Measurements from ENCODE around the gene PGGT1B.

The PGGT1B gene

GRCh38 chr5:115189866-115190265 is 72.8 kb downstream of the PGGT1B start:
- ChIA-PET CTCF (interaction anchor here (2.5 kb wide), 1 partner anchor 9 kb away, joined by 7 read pairs; no protein-coding TSS in a partner anchor), POLR2A (no interaction called here)
- Histone ChIP-seq H3K4me1 (ENCODE audit: control extremely low read depth in 1 of 4, control insufficient read depth in 4 of 4, insufficient read depth in 4 of 4, low read length in 3 of 4) (no peaks in the 10 kb centered on the region), H3K27ac (ENCODE audit: insufficient read depth in 1 of 2, low read depth in 1 of 2, low read length in 2 of 2, poor library complexity in 1 of 2, severe bottlenecking in 2 of 2) (no peak overlapping the region), H3K4me3 (ENCODE audit: control insufficient read depth in 1 of 7, extremely low read depth in 1 of 7, insufficient read depth in 4 of 7, low read depth in 2 of 7, low read length in 6 of 7) (no peak overlapping the region), H3K36me3 (ENCODE audit: control insufficient read depth in 4 of 4, insufficient read depth in 4 of 4, low read length in 3 of 4) (no peaks in the 10 kb centered on the region), H3K27me3 (replicated peaks in 2 of 5; ENCODE audit: control insufficient read depth in 4 of 5, insufficient read depth in 5 of 5, low read length in 4 of 5) (peaks cover 2 to 33% (median 7%) of the 10 kb centered on the region in 5 experiments), H3K9me3 (ENCODE audit: control extremely low read depth in 1 of 5, control insufficient read depth in 4 of 5, insufficient read depth in 2 of 5, low read depth in 1 of 5, low read length in 4 of 5) (peaks cover 0 to 1% (median 0%) of the 10 kb centered on the region in 5 experiments)
- 100% methylated on average over 1 of the region's 2 CpGs for WGBS (ENCODE audit: insufficient coverage)
- DNase-seq = no peak

- Histone ChIP-seq H3K36me3 (ENCODE audit: control insufficient read depth in 4 of 4, insufficient read depth in 4 of 4, low read length in 3 of 4) (no peaks in the 10 kb centered on the region), H3K9me3 (ENCODE audit: control extremely low read depth in 1 of 5, control insufficient read depth in 4 of 5, insufficient read depth in 2 of 5, low read depth in 1 of 5, low read length in 4 of 5) (peaks cover 0 to 1% (median 0%) of the 10 kb centered on the region in 5 experiments), H3K27me3 (replicated peaks in 2 of 5; ENCODE audit: control insufficient read depth in 4 of 5, insufficient read depth in 5 of 5, low read length in 4 of 5) (peaks cover 7 to 57% (median 17%) of the 10 kb centered on the region in 5 experiments), H3K4me1 (ENCODE audit: control extremely low read depth in 1 of 4, control insufficient read depth in 4 of 4, insufficient read depth in 4 of 4, low read length in 3 of 4) (no peaks in the 10 kb centered on the region), H3K27ac (ENCODE audit: insufficient read depth in 1 of 2, low read depth in 1 of 2, low read length in 2 of 2, poor library complexity in 1 of 2, severe bottlenecking in 2 of 2) (no peak overlapping the region), H3K4me3 (ENCODE audit: control insufficient read depth in 1 of 7, extremely low read depth in 1 of 7, insufficient read depth in 4 of 7, low read depth in 2 of 7, low read length in 6 of 7) (no peak overlapping the region)
- CTCF ChIA-PET = interaction anchor here (0.8 to 1.4 kb wide), 2 partner anchors 16 to 88 kb away, joined by 3 to 4 read pairs; no protein-coding TSS in a partner anchor
- POLR2A ChIA-PET = no interaction called here
- DNase-seq = no peak
These were observed 75.9 kb downstream of the PGGT1B start for GRCh38 chr5:115186794-115187193.

- POLR2A ChIA-PET = no interaction called here
- CTCF ChIA-PET = no interaction called here
- Histone ChIP-seq H3K27me3 (replicated peaks in 2 of 5; ENCODE audit: control insufficient read depth in 4 of 5, insufficient read depth in 5 of 5, low read length in 4 of 5) (peaks cover 15 to 68% (median 32%) of the 10 kb centered on the region in 5 experiments), H3K4me3 (ENCODE audit: control insufficient read depth in 1 of 7, extremely low read depth in 1 of 7, insufficient read depth in 4 of 7, low read depth in 2 of 7, low read length in 6 of 7) (no peak overlapping the region), H3K9me3 (ENCODE audit: control extremely low read depth in 1 of 5, control insufficient read depth in 4 of 5, insufficient read depth in 2 of 5, low read depth in 1 of 5, low read length in 4 of 5) (peaks cover 0 to 1% (median 0%) of the 10 kb centered on the region in 5 experiments), H3K4me1 (ENCODE audit: control extremely low read depth in 1 of 4, control insufficient read depth in 4 of 4, insufficient read depth in 4 of 4, low read length in 3 of 4) (peaks cover 0 to 8% (median 7%) of the 10 kb centered on the region in 4 experiments), H3K27ac (ENCODE audit: insufficient read depth in 1 of 2, low read depth in 1 of 2, low read length in 2 of 2, poor library complexity in 1 of 2, severe bottlenecking in 2 of 2) (no peak overlapping the region), H3K36me3 (ENCODE audit: control insufficient read depth in 4 of 4, insufficient read depth in 4 of 4, low read length in 3 of 4) (no peaks in the 10 kb centered on the region)
- no peak for DNase-seq
- no CpG with 5 or more reads among the region's 2 CpGs for WGBS (ENCODE audit: insufficient coverage)
These were observed 77.9 kb downstream of the PGGT1B start for GRCh38 chr5:115184770-115185169.

DNA sequence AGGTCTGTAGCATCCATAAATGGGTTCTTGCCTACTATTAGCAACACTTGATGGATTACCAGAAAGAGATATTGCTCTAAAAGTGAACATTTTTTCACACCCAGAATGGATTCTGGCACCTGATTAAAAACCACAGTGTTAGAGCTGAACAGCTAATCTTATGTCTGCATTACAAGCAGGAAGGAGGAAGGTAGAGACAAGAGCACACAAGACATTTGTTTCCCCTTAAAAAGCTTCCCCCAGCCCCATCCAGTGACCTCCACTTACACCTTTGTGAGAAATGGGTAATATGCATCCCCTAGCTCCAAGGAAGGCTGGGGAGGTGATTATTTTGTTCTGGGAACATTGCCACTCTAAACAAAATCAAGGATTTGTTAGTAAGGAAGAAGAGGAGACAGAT is 80.9 kb downstream of the PGGT1B start:
- Histone ChIP-seq H3K9me3 (ENCODE audit: control extremely low read depth in 1 of 5, control insufficient read depth in 4 of 5, insufficient read depth in 2 of 5, low read depth in 1 of 5, low read length in 4 of 5) (peaks cover 0 to 6% (median 1%) of the 10 kb centered on the region in 5 experiments), H3K4me3 (ENCODE audit: control insufficient read depth in 1 of 7, extremely low read depth in 1 of 7, insufficient read depth in 4 of 7, low read depth in 2 of 7, low read length in 6 of 7) (no peak overlapping the region), H3K27ac (ENCODE audit: insufficient read depth in 1 of 2, low read depth in 1 of 2, low read length in 2 of 2, poor library complexity in 1 of 2, severe bottlenecking in 2 of 2) (no peak overlapping the region), H3K4me1 (ENCODE audit: control extremely low read depth in 1 of 4, control insufficient read depth in 4 of 4, insufficient read depth in 4 of 4, low read length in 3 of 4) (peaks cover 0 to 16% (median 14%) of the 10 kb centered on the region in 4 experiments), H3K27me3 (replicated peaks in 2 of 5; ENCODE audit: control insufficient read depth in 4 of 5, insufficient read depth in 5 of 5, low read length in 4 of 5) (peaks cover 25 to 82% (median 59%) of the 10 kb centered on the region in 5 experiments), H3K36me3 (ENCODE audit: control insufficient read depth in 4 of 4, insufficient read depth in 4 of 4, low read length in 3 of 4) (no peaks in the 10 kb centered on the region)
- ChIA-PET POLR2A (no interaction called here), CTCF (interaction anchor here (1.3 kb wide), 1 partner anchor 12 kb away, joined by 3 read pairs; the partner anchor contains the start of gene TRIM36)
- peak in 1 of 3 donors; percentile 42 for DNase-seq

DNA sequence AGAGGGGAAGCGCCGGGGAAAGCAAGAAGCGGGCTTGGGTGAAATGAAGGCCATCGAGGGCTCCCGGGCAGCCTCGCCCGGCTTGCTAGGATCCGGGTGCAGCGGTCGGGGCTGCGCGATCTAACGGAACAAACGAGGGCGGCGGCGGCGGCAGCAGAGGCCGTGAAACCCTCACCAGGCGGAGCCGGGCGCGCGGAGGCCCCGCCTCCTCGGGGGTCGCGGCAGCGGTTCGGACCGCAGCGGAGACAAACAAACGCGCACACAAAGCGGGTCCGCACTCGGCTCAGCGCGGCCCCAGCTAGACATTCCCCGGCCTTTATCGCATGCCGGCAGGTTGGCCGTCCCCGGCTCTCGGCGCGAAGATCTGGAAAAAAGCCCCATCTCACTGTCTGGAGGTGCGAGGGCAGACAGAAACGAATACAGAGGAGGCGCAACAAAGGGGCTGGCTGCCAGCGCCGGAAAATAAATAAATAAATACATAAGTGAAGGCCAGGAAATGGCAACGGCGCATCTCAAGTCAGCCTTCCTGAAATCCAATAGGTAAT is 82.4 kb downstream of the PGGT1B start:
- H3K36me3 ChIP-seq (ENCODE audit: control insufficient read depth in 4 of 4, insufficient read depth in 4 of 4, low read length in 3 of 4) = no peaks in the 10 kb centered on the region
- no peak overlapping the region for H3K27ac ChIP-seq (ENCODE audit: insufficient read depth in 1 of 2, low read depth in 1 of 2, low read length in 2 of 2, poor library complexity in 1 of 2, severe bottlenecking in 2 of 2)
- ChIA-PET CTCF (no interaction called here), POLR2A (interaction anchor here (1.0 kb wide), 1 partner anchor 11 kb away, joined by 3 read pairs; the partner anchor contains the start of gene TRIM36)
- peaks cover 27 to 76% (median 59%) of the 10 kb centered on the region in 5 experiments for H3K27me3 ChIP-seq (replicated peaks in 2 of 5; ENCODE audit: control insufficient read depth in 4 of 5, insufficient read depth in 5 of 5, low read length in 4 of 5)
- DNase-seq = peak; percentile 22 to 62 (median 53)
- WGBS (ENCODE audit: insufficient coverage) = 0% methylated on average over 42 of the region's 54 CpGs
- peak overlapping the region in 6 of 7 experiments; percentile 46 to 63 (median 60) for H3K4me3 ChIP-seq (ENCODE audit: control insufficient read depth in 1 of 7, extremely low read depth in 1 of 7, insufficient read depth in 4 of 7, low read depth in 2 of 7, low read length in 6 of 7)
- peaks cover 0 to 6% (median 0%) of the 10 kb centered on the region in 5 experiments for H3K9me3 ChIP-seq (ENCODE audit: control extremely low read depth in 1 of 5, control insufficient read depth in 4 of 5, insufficient read depth in 2 of 5, low read depth in 1 of 5, low read length in 4 of 5)
- H3K4me1 ChIP-seq (ENCODE audit: control extremely low read depth in 1 of 4, control insufficient read depth in 4 of 4, insufficient read depth in 4 of 4, low read length in 3 of 4) = peaks cover 0 to 16% (median 14%) of the 10 kb centered on the region in 4 experiments

- peak in 1 of 3 donors; percentile 17 for DNase-seq
- peaks cover 27 to 79% (median 59%) of the 10 kb centered on the region in 5 experiments for H3K27me3 ChIP-seq (replicated peaks in 2 of 5; ENCODE audit: control insufficient read depth in 4 of 5, insufficient read depth in 5 of 5, low read length in 4 of 5)
- H3K9me3 ChIP-seq (ENCODE audit: control extremely low read depth in 1 of 5, control insufficient read depth in 4 of 5, insufficient read depth in 2 of 5, low read depth in 1 of 5, low read length in 4 of 5) = peaks cover 0 to 6% (median 0%) of the 10 kb centered on the region in 5 experiments
- peak overlapping the region in 6 of 7 experiments; percentile 46 to 63 (median 60) for H3K4me3 ChIP-seq (ENCODE audit: control insufficient read depth in 1 of 7, extremely low read depth in 1 of 7, insufficient read depth in 4 of 7, low read depth in 2 of 7, low read length in 6 of 7)
- peaks cover 0 to 16% (median 14%) of the 10 kb centered on the region in 4 experiments for H3K4me1 ChIP-seq (ENCODE audit: control extremely low read depth in 1 of 4, control insufficient read depth in 4 of 4, insufficient read depth in 4 of 4, low read length in 3 of 4)
- no peaks in the 10 kb centered on the region for H3K36me3 ChIP-seq (ENCODE audit: control insufficient read depth in 4 of 4, insufficient read depth in 4 of 4, low read length in 3 of 4)
- CTCF ChIA-PET = interaction anchor here (1.1 kb wide), 1 partner anchor 9 kb away, joined by 3 read pairs; no protein-coding TSS in a partner anchor
- no peak overlapping the region for H3K27ac ChIP-seq (ENCODE audit: insufficient read depth in 1 of 2, low read depth in 1 of 2, low read length in 2 of 2, poor library complexity in 1 of 2, severe bottlenecking in 2 of 2)
- 4% methylated on average over 45 of the region's 56 CpGs for WGBS (ENCODE audit: insufficient coverage)
- POLR2A ChIA-PET = interaction anchor here (1.0 kb wide), 1 partner anchor 10 kb away, joined by 3 read pairs; the partner anchor contains the start of gene TRIM36
These were observed 83.1 kb downstream of the PGGT1B start for GRCh38 chr5:115179394-115180164.
